B cell (primary cell): ENCODE results near the gene MMP24. TPM values are rescaled to one million over a fixed set of nuclear protein-coding genes. Genes with fewer than 3 reads are reported as not detected.

Experiments
- ATAC-seq: fragments of 200-7000 bp; cut with Tn5 transposase; one replicate; pipeline ENCODE4 v1.10.0; 2021; ENCODE audit warnings: low read depth, mild to moderate bottlenecking, moderate number of reproducible peaks, moderate library complexity
- CTCF ChIA-PET: fragments of 350-600 bp; sonication (Branson Sonifier 250); formaldehyde crosslinking; loops from one replicate; lab custom pipeline; 2021; ENCODE audit warnings: antibody characterized with exemption, inconsistent platforms; lab: Charles Lee
- POLR2A ChIA-PET: fragments of 350-600 bp; sonication (Branson Sonifier 250); formaldehyde crosslinking; loops from one replicate; lab custom pipeline; 2021; ENCODE audit warnings: antibody characterized with exemption; lab: Charles Lee
- DNase-seq: peaks from one replicate; pipeline ENCODE4 v3.0.0; 2013
- H2AFZ ChIP-seq: 2 replicates; pipeline ENCODE4 v1.6.1; 2012; ENCODE audit warnings: mild to moderate bottlenecking, low read depth, low read length; ENCODE audit not compliant: insufficient read depth, poor library complexity, severe bottlenecking
- H3K27ac ChIP-seq, 2 donors: 1 replicate in 1 of 2; 2 replicates in 1 of 2; pipeline ENCODE4 v1.5.1; 2012 to 2013; ENCODE audit warnings: low read length in 2 of 2, mild to moderate bottlenecking in 2 of 2, moderate library complexity in 1 of 2
- H3K27me3 ChIP-seq, 4 experiments: fragments of 200-600 bp in 1 of 4; sonication (generic) in 1 of 4; replicated peaks in 1 of 4; 1 replicate in 2 of 4; 2 replicates in 2 of 4; pipeline versions ENCODE4 v1.6.1 to v1.7.0; 2013 to 2016; ENCODE audit warnings: low read length in 3 of 4, mild to moderate bottlenecking in 2 of 4, mixed read lengths in 1 of 4, moderate library complexity in 1 of 4; ENCODE audit not compliant: insufficient read depth in 4 of 4, control insufficient read depth in 3 of 4; ENCODE audit errors: control extremely low read depth in 1 of 4
- H3K36me3 ChIP-seq, 2 experiments: replicated peaks in 1 of 2; 1 replicate in 1 of 2; 2 replicates in 1 of 2; pipeline versions ENCODE4 v1.6.1 to v1.7.1; 2013; ENCODE audit warnings: low read length in 1 of 2; ENCODE audit not compliant: insufficient read depth in 2 of 2, control insufficient read depth in 1 of 2; ENCODE audit errors: control extremely low read depth in 1 of 2, extremely low read depth in 1 of 2
- H3K4me1 ChIP-seq, 2 donors: fragments of 200-600 bp in 1 of 2; sonication (generic) in 1 of 2; 1 replicate in 1 of 2; 2 replicates in 1 of 2; pipeline versions ENCODE4 v1.5.1 to v1.6.1; 2013 to 2017; ENCODE audit warnings: low read length in 2 of 2; ENCODE audit not compliant: control insufficient read depth in 2 of 2, insufficient read depth in 2 of 2
- H3K4me2 ChIP-seq: replicated peaks from 2 replicates; pipeline ENCODE3; 2012; ENCODE audit warnings: mild to moderate bottlenecking, low read depth, low read length; ENCODE audit not compliant: poor library complexity, severe bottlenecking
- H3K4me3 ChIP-seq, 5 experiments: fragments of 200-600 bp in 1 of 5; sonication (generic) in 1 of 5; 1 replicate in 3 of 5; 2 replicates in 2 of 5; pipeline versions ENCODE4 v1.5.1 to v1.7.0; 2011 to 2016; ENCODE audit warnings: low read length in 4 of 5, mild to moderate bottlenecking in 4 of 5, low read depth in 2 of 5, control low read depth in 1 of 5, moderate library complexity in 1 of 5; ENCODE audit not compliant: insufficient read depth in 1 of 5; ENCODE audit errors: control extremely low read depth in 1 of 5, extremely low read depth in 1 of 5
- H3K79me2 ChIP-seq: fragments of 200-600 bp; sonication (generic); one replicate; pipeline ENCODE4 v1.6.0; 2016; ENCODE audit warnings: low read length; ENCODE audit not compliant: control insufficient read depth, insufficient read depth
- H3K9ac ChIP-seq: fragments of 200-600 bp; sonication (generic); 2 replicates; pipeline ENCODE4 v1.6.1; 2017; ENCODE audit warnings: mild to moderate bottlenecking, low read length, moderate library complexity
- H3K9me3 ChIP-seq, 3 donors: one replicate each; pipeline versions ENCODE4 v1.6.1 to v1.7.1; 2013; ENCODE audit warnings: low read length in 2 of 3; ENCODE audit not compliant: control insufficient read depth in 2 of 3, insufficient read depth in 1 of 3; ENCODE audit errors: control extremely low read depth in 1 of 3
- H4K20me1 ChIP-seq: 2 replicates; pipeline ENCODE4 v1.6.0; 2012; ENCODE audit warnings: mild to moderate bottlenecking, low read length; ENCODE audit not compliant: insufficient read depth, control insufficient read depth, poor library complexity, severe bottlenecking
- H3K27ac Mint-ChIP-seq: one replicate; pipeline ENCODE4 v1.8.0; 2021; ENCODE audit warnings: mixed read lengths
- H3K27me3 Mint-ChIP-seq: one replicate; pipeline ENCODE4 v1.8.0; 2021; ENCODE audit warnings: mixed read lengths
- H3K4me1 Mint-ChIP-seq: one replicate; pipeline ENCODE4 v1.8.0; 2021; ENCODE audit warnings: mixed read lengths
- H3K4me3 Mint-ChIP-seq: one replicate; pipeline ENCODE4 v1.8.0; 2021; ENCODE audit warnings: mixed read lengths
- H3K9me3 Mint-ChIP-seq: one replicate; pipeline ENCODE4 v1.8.0; 2022; ENCODE audit warnings: mixed read lengths; ENCODE audit not compliant: insufficient read depth
- EZH2 ChIP-seq: IDR thresholded peaks from 2 replicates; pipeline ENCODE4 v1.6.1; 2012; ENCODE audit warnings: borderline replicate concordance, low read depth, mild to moderate bottlenecking, moderate library complexity, low read length; ENCODE audit not compliant: insufficient read depth, poor library complexity, severe bottlenecking
- WGBS: methylation state at CpG from one replicate; pipeline ENCODE4 v1.1.5; 2013; ENCODE audit warnings: missing lambda C conversion rate; ENCODE audit not compliant: insufficient coverage; 5-methylcytosine and 5-hydroxymethylcytosine counted together
- intact Hi-C: fragments of 100-400 bp; cut with micrococcal nuclease; formaldehyde crosslinking; loops from one replicate; pipeline ENCODE4 v1.10.0; 2022
- polyA plus RNA-seq: library from polyadenylated mRNA; depleted of rRNA; stranded (reverse); fragments of >200 nt; gene quantifications from 2 replicates; pipeline ENCODE4 v1.2.3, GENCODE V29; 2012
- total RNA-seq, 2 donors: library from RNA; stranded (reverse); fragments of 120-200 nt in 1 of 2; gene quantifications; 1 replicate in 1 of 2; 2 replicates in 1 of 2; pipeline versions ENCODE4 v1.2.3 to v1.2.4, GENCODE V29; 2013 to 2022
- TF ChIP-seq, protein P1 (sequence below): fragments of 200-600 bp; IDR thresholded peaks from one replicate; pipeline ENCODE4 v1.8.0; 2022; ENCODE audit warnings: antibody characterized with exemption, mild to moderate bottlenecking

The MMP24 gene
- total and polyA plus RNA-seq, 2 donors (not counting 1 experiment from before 2014, with no cell fraction given), result not detected

DNA sequence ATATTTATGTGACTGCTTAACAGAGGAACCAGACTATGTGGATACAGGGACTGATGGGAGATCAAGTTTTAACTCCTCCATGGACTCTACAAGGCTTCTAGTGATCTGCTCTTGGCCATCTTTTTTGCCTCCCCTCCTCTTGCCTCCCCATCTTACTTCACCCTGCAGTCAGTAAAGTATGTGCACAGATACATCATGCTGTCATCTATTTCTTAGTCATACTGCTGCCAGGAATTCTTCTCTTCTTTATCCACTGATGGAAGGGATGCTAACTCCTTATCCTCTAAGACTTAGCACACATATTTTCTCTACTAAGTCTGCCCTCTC is 93.3 kb downstream of the MMP24 start:
- DNase-seq, result no peak
- H3K79me2 ChIP-seq, result no peaks in the 10 kb centered on the region
- no peak overlapping the region for H3K27ac ChIP-seq
- intact Hi-C loops, result no loop called here
- no peak overlapping the region for H3K4me3 ChIP-seq
- H3K9ac ChIP-seq, result no peak overlapping the region
- H3K27ac Mint-ChIP-seq, result no peak overlapping the region
- no peak overlapping the region for H2AFZ ChIP-seq
- H3K4me3 Mint-ChIP-seq, result no peak overlapping the region
- no peaks in the 10 kb centered on the region for H3K9me3 Mint-ChIP-seq
- peaks cover 0 to 7% of the 10 kb centered on the region in 2 experiments for H3K36me3 ChIP-seq
- CTCF ChIA-PET, result interaction anchor here (1.2 to 1.8 kb wide), 2 partner anchors 17 to 24 kb away, joined by 3 to 7 read pairs; no protein-coding TSS in a partner anchor
- H3K27me3 ChIP-seq, result no peaks in the 10 kb centered on the region
- no peaks in the 10 kb centered on the region for H3K27me3 Mint-ChIP-seq
- H4K20me1 ChIP-seq, result no peaks in the 10 kb centered on the region
- POLR2A ChIA-PET, result no interaction called here
- H3K4me2 ChIP-seq, result no peak overlapping the region
- no peak for ATAC-seq
- no peaks in the 10 kb centered on the region for H3K4me1 ChIP-seq
- TF ChIP-seq EZH2, result no peak
- TF ChIP-seq, protein P1, sequence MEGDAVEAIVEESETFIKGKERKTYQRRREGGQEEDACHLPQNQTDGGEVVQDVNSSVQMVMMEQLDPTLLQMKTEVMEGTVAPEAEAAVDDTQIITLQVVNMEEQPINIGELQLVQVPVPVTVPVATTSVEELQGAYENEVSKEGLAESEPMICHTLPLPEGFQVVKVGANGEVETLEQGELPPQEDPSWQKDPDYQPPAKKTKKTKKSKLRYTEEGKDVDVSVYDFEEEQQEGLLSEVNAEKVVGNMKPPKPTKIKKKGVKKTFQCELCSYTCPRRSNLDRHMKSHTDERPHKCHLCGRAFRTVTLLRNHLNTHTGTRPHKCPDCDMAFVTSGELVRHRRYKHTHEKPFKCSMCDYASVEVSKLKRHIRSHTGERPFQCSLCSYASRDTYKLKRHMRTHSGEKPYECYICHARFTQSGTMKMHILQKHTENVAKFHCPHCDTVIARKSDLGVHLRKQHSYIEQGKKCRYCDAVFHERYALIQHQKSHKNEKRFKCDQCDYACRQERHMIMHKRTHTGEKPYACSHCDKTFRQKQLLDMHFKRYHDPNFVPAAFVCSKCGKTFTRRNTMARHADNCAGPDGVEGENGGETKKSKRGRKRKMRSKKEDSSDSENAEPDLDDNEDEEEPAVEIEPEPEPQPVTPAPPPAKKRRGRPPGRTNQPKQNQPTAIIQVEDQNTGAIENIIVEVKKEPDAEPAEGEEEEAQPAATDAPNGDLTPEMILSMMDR, result no peak
- no peaks in the 10 kb centered on the region for H3K9me3 ChIP-seq
- no peaks in the 10 kb centered on the region for H3K4me1 Mint-ChIP-seq

DNA sequence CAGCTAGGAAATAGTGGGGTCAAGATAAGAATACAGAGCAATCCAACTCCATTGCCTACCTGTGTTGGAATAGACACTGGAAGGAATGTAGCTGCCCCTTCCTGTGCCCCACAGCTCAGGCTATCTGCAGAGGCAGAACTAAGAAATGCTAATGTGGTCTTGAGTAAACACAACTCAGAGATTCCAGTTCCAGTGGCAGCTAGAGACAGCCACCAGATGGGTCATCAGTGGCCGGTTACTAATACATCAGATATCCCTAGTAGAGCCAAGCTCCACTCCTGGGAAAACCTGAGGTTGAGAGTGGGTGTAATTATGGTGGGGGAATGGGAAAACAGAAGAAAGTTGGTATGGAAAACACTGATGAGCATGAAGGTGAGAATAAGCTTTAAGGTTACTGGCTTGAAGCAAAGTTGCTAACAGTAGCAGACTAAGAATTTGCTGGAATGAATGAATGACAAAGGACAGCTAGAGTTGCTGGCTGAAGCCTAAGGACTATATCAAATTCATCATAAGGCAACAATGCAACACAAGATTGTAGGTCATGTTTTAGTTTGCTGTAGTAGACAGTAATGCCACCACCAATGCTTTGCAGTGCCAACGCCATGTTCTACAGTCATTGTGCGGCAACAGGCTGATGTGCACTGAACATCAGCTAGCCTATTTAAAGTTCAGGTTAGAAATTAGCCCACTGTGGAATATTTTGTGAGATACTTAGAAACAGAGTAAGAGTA is 94.1 kb downstream of the MMP24 start:
- POLR2A ChIA-PET, result no interaction called here
- H3K36me3 ChIP-seq, result peaks cover 0 to 7% of the 10 kb centered on the region in 2 experiments
- WGBS, result 100% methylated on average over 2 of the region's 3 CpGs
- H2AFZ ChIP-seq, result no peak overlapping the region
- DNase-seq (no peak), ATAC-seq (no peak)
- no peak overlapping the region for H3K9ac ChIP-seq
- no peak overlapping the region for H3K4me3 Mint-ChIP-seq
- H3K27me3 Mint-ChIP-seq, result no peaks in the 10 kb centered on the region
- H3K9me3 ChIP-seq, result no peaks in the 10 kb centered on the region
- no peaks in the 10 kb centered on the region for H4K20me1 ChIP-seq
- no peak overlapping the region for H3K27ac ChIP-seq
- intact Hi-C loops, result no loop called here
- H3K27ac Mint-ChIP-seq, result no peak overlapping the region
- H3K9me3 Mint-ChIP-seq, result no peaks in the 10 kb centered on the region
- H3K4me1 Mint-ChIP-seq, result no peaks in the 10 kb centered on the region
- H3K4me3 ChIP-seq, result no peak overlapping the region
- H3K4me1 ChIP-seq, result no peaks in the 10 kb centered on the region
- H3K79me2 ChIP-seq, result no peaks in the 10 kb centered on the region
- TF ChIP-seq, protein P1, result no peak
- no peak for TF ChIP-seq EZH2
- CTCF ChIA-PET, result interaction anchor here (0.7 to 0.8 kb wide), 3 partner anchors 11 to 17 kb away, joined by 3 to 4 read pairs (median 3); no protein-coding TSS in a partner anchor
- H3K4me2 ChIP-seq, result no peak overlapping the region
- H3K27me3 ChIP-seq, result no peaks in the 10 kb centered on the region
